Measurements from ENCODE around the gene CAMK4. TPM values are rescaled to one million over a fixed set of nuclear protein-coding genes. Genes with fewer than 3 reads are reported as not detected.
"Not testable (repeated sequence)": the region's sequence is repeated elsewhere in the genome, so short reads cannot be mapped to it uniquely, and the experiment has no call there.

The CAMK4 gene
- polyA plus RNA-seq, 2 donors, result 0.39 to 0.53 TPM

DNA sequence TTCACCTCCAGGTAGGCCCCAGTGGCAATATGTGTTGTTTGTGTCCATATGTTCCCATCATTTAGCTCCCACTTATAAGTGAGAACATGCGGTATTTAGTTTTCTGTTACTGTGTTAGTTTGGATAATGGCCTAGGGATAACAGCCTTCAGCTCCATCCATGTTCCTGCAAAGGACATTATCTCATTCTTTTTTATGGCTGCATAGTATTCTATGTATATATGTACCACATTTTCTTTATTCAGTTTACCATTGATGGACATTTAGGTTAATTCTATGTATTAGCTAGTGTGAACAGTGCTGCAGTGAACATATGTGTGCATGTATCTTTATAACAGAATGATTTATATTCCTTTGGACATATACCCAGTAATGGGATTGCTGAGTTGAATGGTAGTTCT, 134.5 kb downstream of the CAMK4 start:
- H3K4me3 ChIP-seq (ENCODE audit: low read depth in 1 of 2, low read length in 2 of 2); H3K4me1 ChIP-seq (ENCODE audit: control insufficient read depth in 2 of 2, insufficient read depth in 2 of 2, low read length in 1 of 2); H3K36me3 ChIP-seq (ENCODE audit: control insufficient read depth in 2 of 2, insufficient read depth in 2 of 2, low read length in 1 of 2); H3K27ac ChIP-seq (ENCODE audit: low read depth in 2 of 2, low read length in 1 of 2); H3K9me3 ChIP-seq (ENCODE audit: control insufficient read depth in 2 of 2, insufficient read depth in 1 of 2, low read depth in 1 of 2, low read length in 1 of 2); H3K27me3 ChIP-seq (ENCODE audit: control insufficient read depth in 1 of 2, insufficient read depth in 2 of 2, low read length in 2 of 2): not testable (repeated sequence)
- 0% methylated on average over 1 of the region's 1 CpG for WGBS, 2 donors

DNA sequence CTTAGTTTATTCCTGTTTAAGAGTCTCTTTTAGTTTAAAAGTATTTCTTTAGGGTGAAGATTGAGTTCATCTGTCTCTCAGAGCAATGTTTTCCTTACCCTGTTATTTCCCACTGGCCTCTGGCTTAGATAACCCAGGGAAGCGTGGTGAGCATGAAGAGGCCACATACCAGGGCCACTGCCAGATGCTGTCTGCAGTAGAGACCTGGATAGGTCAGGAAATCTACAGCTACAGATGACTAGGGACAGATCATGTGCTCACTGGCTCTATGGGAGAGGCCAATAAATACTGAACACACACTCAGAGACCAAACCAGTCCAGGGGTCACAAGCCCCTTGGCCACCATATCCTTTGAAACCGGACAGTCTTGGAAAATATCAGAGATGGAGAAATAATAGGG, 136.0 kb downstream of the CAMK4 start:
- Histone ChIP-seq H3K27me3 (ENCODE audit: control insufficient read depth in 1 of 2, insufficient read depth in 2 of 2, low read length in 2 of 2) (no peaks in the 10 kb centered on the region), H3K9me3 (ENCODE audit: control insufficient read depth in 2 of 2, insufficient read depth in 1 of 2, low read depth in 1 of 2, low read length in 1 of 2) (no peaks in the 10 kb centered on the region), H3K27ac (ENCODE audit: low read depth in 2 of 2, low read length in 1 of 2) (no peak overlapping the region), H3K36me3 (ENCODE audit: control insufficient read depth in 2 of 2, insufficient read depth in 2 of 2, low read length in 1 of 2) (no peaks in the 10 kb centered on the region), H3K4me1 (ENCODE audit: control insufficient read depth in 2 of 2, insufficient read depth in 2 of 2, low read length in 1 of 2) (no peaks in the 10 kb centered on the region), H3K4me3 (ENCODE audit: low read depth in 1 of 2, low read length in 2 of 2) (no peak overlapping the region)
- 75 to 81% methylated on average over 2 of the region's 2 CpGs for WGBS, 2 donors

DNA sequence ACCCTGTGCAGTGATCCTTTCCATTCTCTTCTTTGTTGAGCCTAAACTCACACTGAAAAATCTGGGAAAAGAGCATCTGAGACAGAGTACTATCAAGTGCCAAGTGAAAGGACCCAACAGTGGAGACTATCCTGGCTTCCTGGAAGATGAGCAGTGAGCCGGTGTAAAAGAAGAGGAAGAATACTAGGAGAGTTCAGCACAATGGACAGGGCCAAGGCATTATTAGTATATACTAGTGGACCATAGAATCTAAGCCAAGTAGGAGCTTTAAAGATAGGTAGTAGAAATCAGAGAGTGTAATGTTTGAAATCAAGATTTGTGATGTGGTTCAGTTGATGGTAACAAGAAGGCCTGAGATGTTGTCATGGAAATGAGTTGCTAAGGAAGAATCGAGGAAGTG, 140.8 kb downstream of the CAMK4 start:
- Histone ChIP-seq H3K4me1 (ENCODE audit: control insufficient read depth in 2 of 2, insufficient read depth in 2 of 2, low read length in 1 of 2) (no peaks in the 10 kb centered on the region), H3K36me3 (ENCODE audit: control insufficient read depth in 2 of 2, insufficient read depth in 2 of 2, low read length in 1 of 2) (no peaks in the 10 kb centered on the region), H3K9me3 (ENCODE audit: control insufficient read depth in 2 of 2, insufficient read depth in 1 of 2, low read depth in 1 of 2, low read length in 1 of 2) (no peaks in the 10 kb centered on the region), H3K27ac (ENCODE audit: low read depth in 2 of 2, low read length in 1 of 2) (no peak overlapping the region), H3K27me3 (ENCODE audit: control insufficient read depth in 1 of 2, insufficient read depth in 2 of 2, low read length in 2 of 2) (no peaks in the 10 kb centered on the region), H3K4me3 (ENCODE audit: low read depth in 1 of 2, low read length in 2 of 2) (no peak overlapping the region)
- WGBS, 2 donors, result 88 to 89% methylated on average over 2 of the region's 2 CpGs

DNA sequence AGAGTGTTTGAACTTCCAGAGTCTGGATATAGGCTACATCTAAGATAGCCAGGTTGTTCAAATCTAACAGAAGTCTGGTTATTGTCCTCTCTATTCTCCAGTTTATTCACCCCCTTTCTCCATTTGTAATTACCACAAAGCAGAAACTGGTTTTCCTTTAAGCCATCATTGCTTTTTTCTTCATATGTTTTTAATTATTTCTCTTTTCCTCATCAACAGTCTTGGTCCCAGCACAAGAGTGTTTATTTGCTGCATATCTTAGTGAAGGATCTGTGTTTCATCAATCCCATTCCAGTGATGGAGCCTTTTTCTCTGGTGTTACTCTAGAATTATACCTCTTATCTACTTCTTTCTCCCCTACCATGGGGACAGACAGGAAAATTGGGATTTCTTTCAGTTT, 142.2 kb downstream of the CAMK4 start:
- Histone ChIP-seq H3K4me1 (ENCODE audit: control insufficient read depth in 2 of 2, insufficient read depth in 2 of 2, low read length in 1 of 2) (no peaks in the 10 kb centered on the region), H3K27ac (ENCODE audit: low read depth in 2 of 2, low read length in 1 of 2) (no peak overlapping the region), H3K9me3 (ENCODE audit: control insufficient read depth in 2 of 2, insufficient read depth in 1 of 2, low read depth in 1 of 2, low read length in 1 of 2) (no peaks in the 10 kb centered on the region), H3K36me3 (ENCODE audit: control insufficient read depth in 2 of 2, insufficient read depth in 2 of 2, low read length in 1 of 2) (no peaks in the 10 kb centered on the region), H3K27me3 (ENCODE audit: control insufficient read depth in 1 of 2, insufficient read depth in 2 of 2, low read length in 2 of 2) (no peaks in the 10 kb centered on the region), H3K4me3 (ENCODE audit: low read depth in 1 of 2, low read length in 2 of 2) (no peak overlapping the region)

- Histone ChIP-seq H3K27ac (ENCODE audit: low read depth in 2 of 2, low read length in 1 of 2) (no peak overlapping the region), H3K4me1 (ENCODE audit: control insufficient read depth in 2 of 2, insufficient read depth in 2 of 2, low read length in 1 of 2) (no peaks in the 10 kb centered on the region), H3K9me3 (ENCODE audit: control insufficient read depth in 2 of 2, insufficient read depth in 1 of 2, low read depth in 1 of 2, low read length in 1 of 2) (no peaks in the 10 kb centered on the region), H3K27me3 (ENCODE audit: control insufficient read depth in 1 of 2, insufficient read depth in 2 of 2, low read length in 2 of 2) (no peaks in the 10 kb centered on the region), H3K4me3 (ENCODE audit: low read depth in 1 of 2, low read length in 2 of 2) (no peak overlapping the region), H3K36me3 (ENCODE audit: control insufficient read depth in 2 of 2, insufficient read depth in 2 of 2, low read length in 1 of 2) (no peaks in the 10 kb centered on the region)
- WGBS, 2 donors, result 63 to 68% methylated on average over 3 of the region's 3 CpGs
Observed at GRCh38 chr5:111367115-111367514, 142.9 kb downstream of the CAMK4 start.

- Histone ChIP-seq H3K36me3 (ENCODE audit: control insufficient read depth in 2 of 2, insufficient read depth in 2 of 2, low read length in 1 of 2) (no peaks in the 10 kb centered on the region), H3K9me3 (ENCODE audit: control insufficient read depth in 2 of 2, insufficient read depth in 1 of 2, low read depth in 1 of 2, low read length in 1 of 2) (no peaks in the 10 kb centered on the region), H3K27me3 (ENCODE audit: control insufficient read depth in 1 of 2, insufficient read depth in 2 of 2, low read length in 2 of 2) (no peaks in the 10 kb centered on the region), H3K4me3 (ENCODE audit: low read depth in 1 of 2, low read length in 2 of 2) (no peak overlapping the region), H3K4me1 (ENCODE audit: control insufficient read depth in 2 of 2, insufficient read depth in 2 of 2, low read length in 1 of 2) (no peaks in the 10 kb centered on the region), H3K27ac (ENCODE audit: low read depth in 2 of 2, low read length in 1 of 2) (no peak overlapping the region)
- 89 to 98% methylated on average over 1 of the region's 1 CpG for WGBS, 2 donors
Observed at GRCh38 chr5:111372799-111373198, 148.6 kb downstream of the CAMK4 start.

GRCh38 chr5:111374380-111374779, 150.2 kb downstream of the CAMK4 start:
- Histone ChIP-seq H3K27me3 (ENCODE audit: control insufficient read depth in 1 of 2, insufficient read depth in 2 of 2, low read length in 2 of 2) (no peaks in the 10 kb centered on the region), H3K4me3 (ENCODE audit: low read depth in 1 of 2, low read length in 2 of 2) (no peak overlapping the region), H3K36me3 (ENCODE audit: control insufficient read depth in 2 of 2, insufficient read depth in 2 of 2, low read length in 1 of 2) (no peaks in the 10 kb centered on the region), H3K4me1 (ENCODE audit: control insufficient read depth in 2 of 2, insufficient read depth in 2 of 2, low read length in 1 of 2) (no peaks in the 10 kb centered on the region), H3K27ac (ENCODE audit: low read depth in 2 of 2, low read length in 1 of 2) (no peak overlapping the region), H3K9me3 (ENCODE audit: control insufficient read depth in 2 of 2, insufficient read depth in 1 of 2, low read depth in 1 of 2, low read length in 1 of 2) (no peaks in the 10 kb centered on the region)
- 77 to 78% methylated on average over 4 of the region's 4 CpGs for WGBS, 2 donors

- Histone ChIP-seq H3K9me3 (ENCODE audit: control insufficient read depth in 2 of 2, insufficient read depth in 1 of 2, low read depth in 1 of 2, low read length in 1 of 2) (no peaks in the 10 kb centered on the region), H3K4me3 (ENCODE audit: low read depth in 1 of 2, low read length in 2 of 2) (no peak overlapping the region), H3K27ac (ENCODE audit: low read depth in 2 of 2, low read length in 1 of 2) (no peak overlapping the region), H3K36me3 (ENCODE audit: control insufficient read depth in 2 of 2, insufficient read depth in 2 of 2, low read length in 1 of 2) (no peaks in the 10 kb centered on the region), H3K4me1 (ENCODE audit: control insufficient read depth in 2 of 2, insufficient read depth in 2 of 2, low read length in 1 of 2) (no peaks in the 10 kb centered on the region), H3K27me3 (ENCODE audit: control insufficient read depth in 1 of 2, insufficient read depth in 2 of 2, low read length in 2 of 2) (no peaks in the 10 kb centered on the region)
- 95 to 96% methylated on average over 2 of the region's 2 CpGs for WGBS, 2 donors
Observed at GRCh38 chr5:111375645-111376044, 151.5 kb downstream of the CAMK4 start.

- no peak overlapping the region for H3K4me3 ChIP-seq (ENCODE audit: low read depth in 1 of 2, low read length in 2 of 2)
- no peaks in the 10 kb centered on the region for H3K27me3 ChIP-seq (ENCODE audit: control insufficient read depth in 1 of 2, insufficient read depth in 2 of 2, low read length in 2 of 2)
- H3K4me1 ChIP-seq (ENCODE audit: control insufficient read depth in 2 of 2, insufficient read depth in 2 of 2, low read length in 1 of 2), result no peaks in the 10 kb centered on the region
- no peaks in the 10 kb centered on the region for H3K9me3 ChIP-seq (ENCODE audit: control insufficient read depth in 2 of 2, insufficient read depth in 1 of 2, low read depth in 1 of 2, low read length in 1 of 2)
- no peak overlapping the region for H3K27ac ChIP-seq (ENCODE audit: low read depth in 2 of 2, low read length in 1 of 2)
- no peaks in the 10 kb centered on the region for H3K36me3 ChIP-seq (ENCODE audit: control insufficient read depth in 2 of 2, insufficient read depth in 2 of 2, low read length in 1 of 2)
Observed at GRCh38 chr5:111377306-111377705, 153.1 kb downstream of the CAMK4 start.

- Histone ChIP-seq H3K27ac (ENCODE audit: low read depth in 2 of 2, low read length in 1 of 2) (no peak overlapping the region), H3K36me3 (ENCODE audit: control insufficient read depth in 2 of 2, insufficient read depth in 2 of 2, low read length in 1 of 2) (no peaks in the 10 kb centered on the region), H3K9me3 (ENCODE audit: control insufficient read depth in 2 of 2, insufficient read depth in 1 of 2, low read depth in 1 of 2, low read length in 1 of 2) (no peaks in the 10 kb centered on the region), H3K4me1 (ENCODE audit: control insufficient read depth in 2 of 2, insufficient read depth in 2 of 2, low read length in 1 of 2) (no peaks in the 10 kb centered on the region), H3K4me3 (ENCODE audit: low read depth in 1 of 2, low read length in 2 of 2) (no peak overlapping the region), H3K27me3 (ENCODE audit: control insufficient read depth in 1 of 2, insufficient read depth in 2 of 2, low read length in 2 of 2) (no peaks in the 10 kb centered on the region)
Observed at GRCh38 chr5:111379391-111379816, 155.2 kb downstream of the CAMK4 start.
